Left ventricle myocardium inferior (tissue), 1 donor: ENCODE measurements around the gene MYO1H. TPM values are rescaled to one million over a fixed set of nuclear protein-coding genes. Genes with fewer than 3 reads are reported as not detected.

Experiments used
- DNase-seq: peaks from one replicate; pipeline ENCODE4 v3.0.0-alpha.2; 2020
- H3K27ac ChIP-seq: fragments of 200-600 bp; replicated peaks from 2 replicates; pipeline ENCODE4 v1.8.0; 2021
- H3K27me3 ChIP-seq: fragments of 200-600 bp; 2 replicates; pipeline ENCODE4 v1.8.0; 2021; ENCODE audit warnings: low read depth
- H3K36me3 ChIP-seq: fragments of 200-600 bp; 2 replicates; pipeline ENCODE4 v1.8.0; 2021
- H3K4me1 ChIP-seq: fragments of 200-600 bp; 2 replicates; pipeline ENCODE4 v1.8.0; 2021
- H3K4me3 ChIP-seq: fragments of 200-600 bp; 2 replicates; pipeline ENCODE4 v1.8.0; 2021; ENCODE audit warnings: mild to moderate bottlenecking, moderate library complexity
- H3K9me3 ChIP-seq: fragments of 200-600 bp; replicated peaks from 2 replicates; pipeline ENCODE4 v1.8.0; 2021
- CTCF ChIP-seq: fragments of 200-600 bp; IDR thresholded peaks from 2 replicates; pipeline ENCODE4 v1.8.0; 2021; ENCODE audit warnings: antibody characterized with exemption, mild to moderate bottlenecking, borderline replicate concordance
- intact Hi-C: fragments of 100-400 bp; cut with micrococcal nuclease; formaldehyde crosslinking; loops from one replicate; pipeline ENCODE4 v1.11.0; 2022
- total RNA-seq: library from RNA; stranded (reverse); fragmentation: NEBNext Ultra II Directional; extraction: Animal tissue kit (Norgen Biotek cat#: 25700); gene quantifications from one replicate; pipeline ENCODE4 v1.2.1, GENCODE V29; 2021
- donor health status: DM: no; HTN: yes; CAD: no; lungs with severe emphysema.

The MYO1H gene
- total RNA-seq, 1 donor from 2014 or later, result 0.16 TPM

DNA sequence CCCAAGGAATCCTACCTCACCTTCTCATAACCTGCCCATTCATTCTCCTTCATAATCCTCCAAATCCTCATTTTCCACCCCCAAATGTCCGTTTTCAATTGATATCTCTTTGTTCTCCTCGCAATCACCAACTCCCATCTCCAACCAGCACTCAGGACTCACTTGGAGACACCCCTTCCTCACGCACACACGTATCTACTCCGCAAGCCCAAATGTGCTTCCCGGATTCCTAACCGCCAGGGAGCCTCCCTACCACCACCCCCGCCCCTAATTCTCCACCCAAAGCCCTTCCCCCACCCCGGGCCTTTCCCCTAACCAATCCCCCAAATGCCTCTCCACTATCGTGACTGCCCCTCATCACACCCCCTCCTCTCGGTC lies 129.1 kb downstream of the MYO1H start:
- Histone ChIP-seq H3K27ac (peak overlapping the region; percentile 99), H3K27me3 (no peaks in the 10 kb centered on the region), H3K9me3 (no peaks in the 10 kb centered on the region), H3K36me3 (peaks cover 9% of the 10 kb centered on the region), H3K4me1 (peaks cover 78% of the 10 kb centered on the region), H3K4me3 (peak overlapping the region; percentile 92)
- no peak for TF ChIP-seq CTCF
- no peak for DNase-seq
- intact Hi-C loops, result loop anchor here (5.0 kb wide), 1 partner anchor 49 kb away; no protein-coding TSS in a partner anchor

DNA sequence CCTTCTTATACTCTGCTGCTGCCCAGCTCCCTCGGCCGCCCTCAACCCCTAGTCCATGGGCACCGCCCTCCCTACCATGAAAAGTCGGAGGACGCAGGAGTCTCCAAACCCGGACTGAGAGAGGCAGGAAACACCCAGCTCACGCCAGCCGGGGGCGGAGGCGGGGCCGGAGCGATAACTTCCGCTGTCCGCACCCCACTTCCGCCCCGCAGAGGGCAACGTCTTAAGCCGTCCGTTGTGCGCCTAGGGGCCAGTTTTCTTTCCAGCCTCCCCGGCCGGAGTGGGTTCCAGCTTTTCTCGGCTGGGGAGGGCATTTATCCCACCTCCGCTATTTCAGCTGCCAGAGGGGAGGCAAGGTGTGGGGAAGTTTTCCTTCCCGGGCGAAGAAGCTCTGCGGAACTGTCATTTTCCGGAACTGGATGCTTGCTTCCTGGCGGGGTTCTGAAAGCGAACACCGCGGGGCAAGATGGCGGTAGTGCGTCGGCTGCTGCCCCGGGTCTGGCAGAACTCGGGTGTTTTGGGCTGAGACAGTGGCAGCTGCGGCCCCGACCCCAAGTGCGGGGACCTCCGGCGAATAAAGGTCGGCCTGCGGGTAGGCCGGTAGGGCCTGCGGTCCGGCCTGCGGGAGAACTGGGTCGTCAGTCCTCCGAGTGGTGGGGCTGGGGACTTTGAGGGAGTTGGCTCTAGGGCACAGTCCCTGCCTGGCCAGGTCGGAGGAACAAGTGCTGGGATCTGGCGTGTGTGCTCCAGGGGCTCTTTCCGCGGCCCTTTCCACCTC lies 129.7 kb downstream of the MYO1H start, which contains the start of the genes KCTD10 and UBE3B:
KCTD10 (minus strand) TSS at position 116 of the 778 bp plus-strand sequence; CDS start at position 78, 38 bp downstream.
UBE3B (plus strand) TSS at position 450 of the 778 bp plus-strand sequence. CDS start 5,918 bp downstream, outside the sequence.
- intact Hi-C loops, result loop anchor here (5.0 kb wide), 1 partner anchor 50 kb away; no protein-coding TSS in a partner anchor

DNA sequence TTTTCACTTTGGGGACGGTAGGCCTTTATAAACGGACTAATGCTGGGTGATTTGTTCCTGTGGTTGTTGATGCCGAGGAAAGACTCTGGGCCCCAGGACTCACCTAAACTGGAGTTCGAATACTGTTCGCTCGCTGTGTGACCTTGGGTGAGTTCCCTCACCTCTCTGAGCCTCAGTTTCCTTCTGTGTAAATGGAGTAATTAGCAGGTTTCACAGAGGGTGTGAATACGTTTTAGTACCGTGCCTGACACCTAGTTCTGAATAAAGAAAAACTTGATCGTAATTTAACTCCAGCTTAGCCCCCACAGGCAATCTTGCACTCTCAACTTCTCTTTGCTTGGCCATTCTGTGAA lies 130.2 kb downstream of the MYO1H start:
- Histone ChIP-seq H3K27ac (peak overlapping the region; percentile 99), H3K27me3 (no peaks in the 10 kb centered on the region), H3K9me3 (no peaks in the 10 kb centered on the region), H3K4me1 (peaks cover 67% of the 10 kb centered on the region), H3K4me3 (peak overlapping the region; percentile 92), H3K36me3 (peaks cover 10% of the 10 kb centered on the region)
- TF ChIP-seq CTCF, result no peak
- intact Hi-C loops, result loop anchor here (5.0 kb wide), 1 partner anchor 51 kb away; no protein-coding TSS in a partner anchor
- DNase-seq, result no peak

More for the DNA sequence above, 129.7 kb downstream of the MYO1H start, which contains the start of the genes KCTD10 and UBE3B:
- DNase-seq, result peak; percentile 89
- Histone ChIP-seq H3K4me1 (peaks cover 73% of the 10 kb centered on the region), H3K36me3 (peaks cover 9% of the 10 kb centered on the region), H3K27me3 (no peaks in the 10 kb centered on the region), H3K4me3 (peak within 1 kb of the TSS; percentile 92), H3K27ac (peak within 1 kb of the TSS; percentile 99), H3K9me3 (no peaks in the 10 kb centered on the region)
- TF ChIP-seq CTCF, result peak; percentile 28

- Histone ChIP-seq H3K27ac (no peak overlapping the region), H3K36me3 (peaks cover 20% of the 10 kb centered on the region), H3K27me3 (no peaks in the 10 kb centered on the region), H3K4me1 (peaks cover 49% of the 10 kb centered on the region), H3K4me3 (no peak overlapping the region), H3K9me3 (no peaks in the 10 kb centered on the region)
- no peak for DNase-seq
- no peak for TF ChIP-seq CTCF
- intact Hi-C loops, result loop anchor here (5.0 kb wide), 1 partner anchor 52 kb away; no protein-coding TSS in a partner anchor
Measured at GRCh38 chr12:109479761-109480160, 132.1 kb downstream of the MYO1H start.

- H3K27ac ChIP-seq, result no peak overlapping the region
- H3K36me3 ChIP-seq, result peaks cover 25% of the 10 kb centered on the region
- H3K4me1 ChIP-seq, result peaks cover 43% of the 10 kb centered on the region
- H3K9me3 ChIP-seq, result no peaks in the 10 kb centered on the region
- H3K27me3 ChIP-seq, result no peaks in the 10 kb centered on the region
- DNase-seq, result no peak
- TF ChIP-seq CTCF, result no peak
- no peak overlapping the region for H3K4me3 ChIP-seq
- intact Hi-C loops, result no loop called here
Measured at GRCh38 chr12:109480356-109480755, 132.7 kb downstream of the MYO1H start.
